M059J (cell line): ENCODE results near the gene ALKBH5. TPM values are rescaled to one million over a fixed set of nuclear protein-coding genes. Genes with fewer than 3 reads are reported as not detected.
A peak's percentile ranks its signal among the peaks of the same experiment; 100 is the strongest.

ENCODE experiments used
- DNase-seq: peaks from one replicate; pipeline ENCODE4 v3.0.0-alpha.2; 2012; ENCODE audit warnings: low read depth
- total RNA-seq: library from RNA; depleted of rRNA; stranded (reverse); fragments of >200 nt; shearing (Covaris generic); gene quantifications from 2 replicates; pipeline ENCODE4 v1.2.3, GENCODE V29; 2014

ALKBH5 gene
- total RNA-seq, 1 experiment from 2014 or later = 141 TPM

DNA sequence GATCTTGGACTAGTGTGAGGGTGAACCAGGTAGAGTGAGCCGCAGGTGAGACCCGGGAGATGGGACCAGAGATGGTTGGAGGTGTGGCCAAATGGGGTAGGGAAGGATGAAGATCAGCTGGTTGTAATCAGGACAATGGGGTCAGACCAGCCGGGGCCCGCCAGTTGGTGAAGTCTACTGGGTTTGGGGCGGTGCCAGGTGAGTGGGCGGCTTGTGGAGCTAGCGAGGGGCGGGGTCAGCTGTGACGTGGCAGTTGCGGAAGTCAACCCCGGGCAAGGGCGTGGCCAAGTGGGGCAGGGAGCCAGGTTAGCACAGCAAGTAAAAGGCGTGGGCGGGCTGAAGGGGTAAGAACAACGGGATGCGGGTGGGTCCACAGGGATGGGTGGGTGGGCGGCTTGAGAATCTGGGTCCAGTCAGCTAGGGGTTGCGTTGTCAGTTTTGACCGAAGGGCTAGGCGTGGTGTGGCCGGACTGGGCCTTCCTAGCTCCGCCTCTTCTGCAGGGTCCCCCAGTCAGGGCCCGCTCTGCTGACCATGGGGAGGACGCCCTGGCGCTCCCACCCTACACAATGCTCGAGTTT lies 25.5 kb upstream of the ALKBH5 start:
- no peak for DNase-seq

DNA sequence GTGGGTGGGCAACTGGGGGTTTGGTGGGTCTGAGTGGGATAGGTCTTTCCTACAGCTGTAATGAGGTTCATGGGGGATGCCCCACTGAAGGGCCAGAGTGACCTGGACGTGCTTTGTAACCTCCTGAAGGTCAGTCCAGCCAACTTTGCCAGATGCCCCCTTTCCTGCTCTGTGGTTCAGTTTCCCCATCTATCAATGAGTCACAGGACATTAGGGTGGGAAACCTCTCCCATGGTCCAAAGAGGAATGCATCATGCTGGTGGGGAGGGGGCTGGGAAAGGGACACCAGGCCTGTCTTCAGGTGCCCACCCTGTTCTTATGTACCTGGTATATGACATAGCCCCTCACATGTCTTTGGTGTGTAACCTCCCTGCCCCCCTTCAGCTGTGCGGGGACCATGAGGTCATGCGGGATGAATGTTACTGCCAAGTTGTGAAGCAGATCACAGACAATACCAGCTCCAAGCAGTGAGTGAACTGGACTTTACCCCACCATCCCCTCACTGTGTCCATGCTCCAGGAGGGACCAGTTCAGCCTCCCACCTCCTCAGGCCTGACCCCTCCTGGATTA lies 24.0 kb upstream of the ALKBH5 start:
- DNase-seq = no peak

DNA sequence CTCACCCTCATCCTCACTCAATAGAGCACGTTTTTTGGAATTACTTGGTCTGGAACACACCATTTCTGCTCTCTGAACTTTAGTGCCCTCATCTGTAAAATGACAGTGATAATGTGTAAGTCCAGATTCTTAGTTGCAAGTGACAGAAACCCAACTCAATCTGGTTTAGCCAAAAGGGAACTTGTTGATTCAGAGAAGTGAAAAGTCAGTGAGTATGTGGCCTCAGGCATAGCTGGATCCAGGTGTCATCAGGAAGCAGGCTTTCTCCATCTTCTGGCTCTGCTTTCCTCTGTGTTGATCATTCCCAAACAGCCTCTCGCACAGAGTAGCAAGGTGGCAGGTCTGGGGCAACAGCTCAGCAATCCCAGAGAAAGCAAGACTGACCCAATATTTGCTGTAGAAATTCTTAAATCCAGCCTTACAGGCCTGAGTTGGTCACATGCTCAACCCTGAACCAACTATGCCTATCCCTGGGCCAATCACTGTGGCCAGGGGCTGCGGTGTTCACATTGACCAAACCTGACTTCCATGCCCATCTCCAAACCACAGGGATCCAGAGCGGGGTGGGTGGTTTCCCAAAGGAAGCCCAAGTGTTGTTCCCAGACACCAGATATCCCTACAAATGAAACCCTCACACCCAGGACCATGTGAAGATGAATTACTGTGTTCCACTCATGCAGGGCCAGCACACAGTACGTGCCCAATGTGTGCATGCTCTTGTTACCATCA lies 23.3 kb upstream of the ALKBH5 start:
- DNase-seq = no peak

DNA sequence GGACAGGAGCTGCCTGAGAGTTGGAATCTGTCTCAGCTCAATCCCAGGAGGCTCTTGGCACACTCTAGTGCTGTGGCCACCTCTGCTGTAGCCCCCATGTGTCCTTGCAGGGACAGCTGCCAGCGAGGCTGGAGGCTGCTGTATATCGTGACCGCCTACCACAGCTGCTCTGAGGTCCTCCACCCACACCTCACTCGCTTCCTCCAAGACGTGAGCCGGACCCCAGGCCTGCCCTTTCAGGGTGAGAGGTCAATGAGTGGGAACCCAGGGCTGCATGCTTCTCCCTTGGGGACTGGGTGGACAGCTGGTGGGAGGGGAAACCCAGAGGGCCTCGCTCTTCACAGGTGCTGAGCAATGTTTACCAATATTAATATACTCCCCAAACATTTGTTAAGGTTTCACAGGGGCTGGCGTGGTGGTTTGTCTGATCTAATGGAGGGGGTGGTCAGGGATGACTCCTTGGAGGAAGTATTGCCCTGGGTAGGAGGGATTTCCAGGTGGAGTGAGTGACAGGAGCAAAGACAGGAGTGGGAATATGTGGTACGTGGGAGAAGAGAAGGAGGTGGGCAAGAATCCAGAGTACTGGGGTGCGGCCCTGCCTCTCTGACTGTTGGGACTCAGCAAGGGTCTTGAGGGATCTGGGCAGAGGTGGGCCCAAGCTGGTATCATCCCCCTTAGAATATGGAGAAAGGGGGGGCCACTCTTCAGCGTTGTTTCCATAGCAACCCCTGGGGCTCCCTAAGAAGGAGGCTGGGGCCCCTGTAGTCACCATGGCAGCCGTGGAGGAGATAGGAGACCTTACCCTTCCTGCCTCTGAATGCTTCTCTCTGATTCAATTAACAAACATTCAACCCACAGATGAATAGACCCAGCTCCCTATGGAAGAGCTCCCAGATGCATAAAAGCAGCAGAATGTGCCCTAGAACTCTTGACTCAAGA lies 22.2 kb upstream of the ALKBH5 start:
- no peak for DNase-seq

DNA sequence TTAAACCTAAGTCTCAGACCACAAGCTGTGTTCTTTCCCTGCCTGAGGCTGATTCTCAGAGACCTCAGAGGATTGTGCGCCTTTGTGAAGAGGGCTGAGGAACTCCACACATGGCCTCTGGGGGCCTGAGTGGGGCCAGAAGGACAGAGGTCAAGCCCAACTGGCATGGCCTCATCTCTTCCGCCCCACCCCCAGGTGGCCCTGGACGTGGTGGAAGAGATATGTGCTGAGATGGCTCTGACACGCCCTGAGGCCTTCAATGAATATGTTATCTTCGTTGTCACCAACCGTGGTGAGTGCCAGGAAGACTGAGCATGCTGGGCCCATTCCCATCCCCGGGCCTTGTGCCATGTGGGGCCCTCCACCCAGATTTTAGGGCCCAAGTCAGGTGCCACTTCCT lies 20.1 kb upstream of the ALKBH5 start:
- peak; percentile 29 for DNase-seq

DNA sequence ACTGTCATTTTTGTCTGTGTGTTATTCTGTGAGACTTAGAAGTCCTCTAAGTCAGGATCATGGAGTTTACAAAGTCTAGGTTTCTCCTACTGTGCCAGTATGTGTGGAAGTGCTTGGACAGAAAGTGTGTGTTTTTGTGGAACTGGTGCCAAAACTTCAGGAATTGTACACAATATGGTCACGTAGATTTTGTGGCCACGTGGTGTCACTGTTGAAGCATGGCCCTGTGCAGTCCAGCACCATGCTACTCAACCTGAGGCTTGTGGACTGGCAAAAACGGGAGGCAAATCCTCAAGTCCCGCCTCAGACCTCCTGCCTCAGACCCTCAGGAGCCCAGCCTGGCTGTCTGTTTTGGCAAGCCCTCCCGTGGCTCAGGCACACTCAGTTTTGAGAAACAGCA lies 16.7 kb upstream of the ALKBH5 start:
- DNase-seq = no peak

DNA sequence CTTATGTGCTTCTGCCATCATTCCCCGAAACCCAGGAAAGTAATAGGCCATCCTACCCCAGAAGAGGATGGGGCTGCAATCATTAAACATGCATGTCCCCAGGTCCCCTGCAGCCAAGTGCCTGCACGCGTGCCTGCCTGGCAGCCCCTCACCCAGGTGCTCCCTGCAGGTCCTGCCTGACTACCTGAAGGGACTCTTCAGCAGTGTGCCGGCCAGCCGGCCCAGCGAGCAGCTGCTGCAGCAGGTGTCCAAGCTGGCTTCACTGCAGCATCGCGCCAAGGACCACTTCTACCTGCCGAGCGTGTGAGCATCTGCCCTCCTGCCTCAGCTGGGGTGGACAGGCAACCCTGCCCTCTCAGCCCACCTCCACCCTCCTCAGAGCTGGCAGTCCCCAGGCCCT lies 16.2 kb upstream of the ALKBH5 start:
- no peak for DNase-seq

DNA sequence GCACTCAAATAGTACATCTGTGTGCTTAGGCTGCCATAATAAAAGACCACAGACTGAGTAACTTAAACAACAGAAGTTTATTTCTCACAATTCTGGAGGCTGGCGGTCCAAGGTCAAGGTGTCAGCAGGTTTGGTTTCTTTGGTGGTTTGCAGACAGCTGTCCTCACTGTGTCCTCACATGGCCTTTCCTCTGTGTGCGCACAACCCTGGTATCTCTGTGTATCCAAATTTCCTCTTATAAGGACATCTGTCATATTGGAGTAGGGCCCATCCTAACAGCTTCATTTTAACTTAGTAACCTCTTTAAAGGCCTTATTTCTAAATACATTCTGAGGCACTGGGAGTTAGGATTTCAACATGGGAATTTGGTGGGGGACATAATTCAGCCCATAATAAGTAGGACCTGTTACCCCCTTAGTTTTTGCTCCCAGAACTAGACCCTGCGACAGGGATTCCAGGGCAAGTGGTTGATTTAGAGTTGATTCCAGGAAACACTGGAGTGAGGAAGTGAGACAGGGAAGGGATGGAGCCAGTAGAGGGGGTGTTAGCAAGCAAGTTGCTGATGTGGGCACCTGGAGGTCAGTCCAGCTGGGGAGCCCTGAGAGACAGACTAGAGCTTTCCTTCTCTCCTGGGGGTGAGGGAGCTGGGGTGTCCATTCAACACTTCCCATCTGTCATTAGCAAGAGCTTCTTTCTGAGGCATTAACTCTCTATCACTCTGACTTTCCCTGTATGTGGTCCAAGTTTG lies 10.9 kb upstream of the ALKBH5 start:
- DNase-seq = peak; percentile 27

DNA sequence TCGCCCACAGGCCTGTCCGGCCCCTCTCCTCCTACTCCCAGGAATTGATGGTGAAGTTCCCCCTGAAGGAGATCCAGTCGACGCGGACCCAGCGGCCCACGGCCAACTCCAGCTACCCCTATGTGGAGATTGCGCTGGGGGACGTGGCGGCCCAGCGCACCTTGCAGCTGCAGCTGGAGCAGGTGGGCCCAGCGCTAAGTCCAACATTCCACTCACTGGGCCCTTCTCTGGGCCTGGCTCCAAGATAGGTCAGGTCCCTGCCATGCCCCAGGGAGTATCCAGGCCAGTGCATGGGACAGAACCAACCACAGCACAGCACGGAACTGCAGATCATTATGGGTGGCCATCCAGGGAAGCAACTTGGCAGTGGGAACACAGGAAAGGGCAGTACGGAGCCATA lies 9.9 kb upstream of the ALKBH5 start:
- no peak for DNase-seq

DNA sequence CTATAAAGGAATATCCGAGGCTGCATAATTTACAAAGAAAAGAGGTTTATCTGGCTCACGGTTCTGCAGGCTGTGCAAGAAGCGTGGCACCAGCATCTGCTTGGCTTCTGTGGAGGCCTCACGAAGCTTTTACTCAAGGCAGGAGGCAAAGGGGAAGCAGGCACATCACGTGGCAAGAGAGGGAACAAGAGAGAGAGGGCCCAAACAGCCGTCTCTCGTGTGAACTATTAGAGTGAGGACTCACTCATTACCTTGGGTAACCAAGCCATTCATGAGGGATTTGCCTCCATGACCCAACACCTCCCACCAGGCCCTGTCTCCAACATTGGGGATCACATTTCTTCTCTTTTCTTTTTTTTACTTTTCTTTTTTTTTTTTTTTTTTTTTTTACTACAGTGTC lies 7.5 kb upstream of the ALKBH5 start:
- no peak for DNase-seq

DNA sequence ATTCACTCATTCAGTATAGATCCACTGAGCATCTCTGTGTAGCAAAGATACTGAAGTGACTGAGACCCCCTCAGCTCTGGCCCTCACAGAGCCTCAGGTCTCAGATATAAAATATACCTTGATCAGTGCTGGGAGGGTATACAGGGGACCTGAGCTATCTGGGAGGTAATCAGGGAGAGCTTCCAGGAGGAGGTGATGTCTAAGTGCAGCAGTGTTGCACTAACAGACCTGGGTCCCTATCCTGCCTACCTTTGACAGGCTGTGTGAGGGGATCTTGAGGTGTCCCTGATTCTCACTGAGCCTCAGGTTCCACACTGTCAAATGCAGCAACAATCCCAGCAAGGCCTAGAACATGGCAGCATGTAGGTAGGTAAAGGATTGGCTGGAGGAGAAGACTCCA lies 6.5 kb upstream of the ALKBH5 start:
- no peak for DNase-seq

DNA sequence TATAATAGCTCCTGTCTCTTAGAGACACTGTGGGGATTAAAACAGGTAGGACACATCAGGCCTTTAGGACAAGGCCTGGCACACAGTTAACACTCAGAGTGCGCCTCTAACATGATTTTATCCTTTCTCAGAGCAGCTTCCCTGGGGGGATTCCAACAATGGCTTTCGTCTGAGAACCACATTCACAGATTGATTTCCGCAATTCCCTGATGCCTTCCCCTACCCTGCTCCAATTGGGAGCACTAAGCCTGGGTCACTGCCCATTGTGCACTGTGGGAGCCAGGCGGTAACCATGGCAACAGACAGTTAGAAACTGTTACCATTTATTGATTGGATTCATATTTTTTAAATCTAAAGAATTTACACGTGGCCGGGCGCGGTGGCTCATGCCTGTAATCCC lies 5.9 kb upstream of the ALKBH5 start:
- DNase-seq = no peak

DNA sequence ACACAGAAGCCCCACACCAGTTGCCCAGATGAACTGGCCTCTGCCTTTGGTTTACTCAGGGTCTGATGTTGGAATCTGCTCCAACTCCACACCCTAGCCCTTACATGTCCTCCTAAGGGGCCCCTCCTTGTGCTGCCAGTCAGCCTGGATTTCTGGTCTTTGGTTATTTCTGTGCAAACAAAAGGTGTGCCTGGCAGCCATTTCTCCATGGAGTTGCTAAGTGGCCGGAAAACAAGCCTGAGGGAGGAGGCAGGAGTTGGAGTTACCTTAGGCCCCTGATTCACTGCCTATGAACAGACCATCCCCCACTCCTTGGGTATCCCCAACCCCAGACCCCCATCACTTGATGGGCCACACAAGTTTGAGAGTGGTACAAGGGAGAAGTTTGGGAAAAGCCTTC lies 4.4 kb upstream of the ALKBH5 start:
- no peak for DNase-seq

DNA sequence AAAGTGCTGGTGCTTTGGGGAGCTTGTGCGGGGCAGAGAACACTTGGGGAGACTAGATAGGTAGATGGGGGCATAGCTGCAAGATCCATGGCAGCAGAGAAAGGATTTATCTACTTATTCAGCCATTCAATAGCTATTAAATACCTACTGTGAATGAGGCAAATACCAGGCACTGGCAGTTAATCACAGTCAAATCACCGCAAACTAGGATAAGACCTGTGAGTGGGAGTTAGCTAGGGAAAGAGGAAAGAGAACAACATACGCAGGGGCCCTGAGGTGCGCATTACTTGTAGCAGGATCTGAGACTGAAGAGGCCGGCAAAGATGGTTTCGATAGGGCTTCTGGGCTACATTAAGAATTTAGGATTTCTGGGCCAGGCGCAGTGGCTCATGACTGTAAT lies 3.8 kb upstream of the ALKBH5 start:
- DNase-seq = no peak

DNA sequence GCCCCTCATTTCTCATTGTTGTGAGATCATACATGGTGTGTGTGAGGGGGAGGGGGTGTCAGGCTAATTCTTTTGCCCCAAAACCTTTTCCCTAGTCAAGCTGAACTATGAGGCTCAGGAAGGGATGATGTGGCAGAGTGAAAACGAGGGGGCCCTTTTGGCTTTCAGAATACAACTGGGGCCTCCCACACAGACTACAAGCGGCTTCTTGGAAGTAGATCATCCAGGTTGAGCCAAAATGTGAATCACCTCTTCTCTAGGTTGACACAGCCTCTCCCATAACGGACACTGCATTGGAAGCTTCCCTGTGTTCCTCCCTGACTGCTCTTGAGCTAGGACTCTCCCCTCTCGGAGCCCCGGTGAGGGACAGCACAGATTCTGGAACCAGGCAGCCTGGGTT lies 2.3 kb upstream of the ALKBH5 start:
- peak; percentile 14 for DNase-seq

DNA sequence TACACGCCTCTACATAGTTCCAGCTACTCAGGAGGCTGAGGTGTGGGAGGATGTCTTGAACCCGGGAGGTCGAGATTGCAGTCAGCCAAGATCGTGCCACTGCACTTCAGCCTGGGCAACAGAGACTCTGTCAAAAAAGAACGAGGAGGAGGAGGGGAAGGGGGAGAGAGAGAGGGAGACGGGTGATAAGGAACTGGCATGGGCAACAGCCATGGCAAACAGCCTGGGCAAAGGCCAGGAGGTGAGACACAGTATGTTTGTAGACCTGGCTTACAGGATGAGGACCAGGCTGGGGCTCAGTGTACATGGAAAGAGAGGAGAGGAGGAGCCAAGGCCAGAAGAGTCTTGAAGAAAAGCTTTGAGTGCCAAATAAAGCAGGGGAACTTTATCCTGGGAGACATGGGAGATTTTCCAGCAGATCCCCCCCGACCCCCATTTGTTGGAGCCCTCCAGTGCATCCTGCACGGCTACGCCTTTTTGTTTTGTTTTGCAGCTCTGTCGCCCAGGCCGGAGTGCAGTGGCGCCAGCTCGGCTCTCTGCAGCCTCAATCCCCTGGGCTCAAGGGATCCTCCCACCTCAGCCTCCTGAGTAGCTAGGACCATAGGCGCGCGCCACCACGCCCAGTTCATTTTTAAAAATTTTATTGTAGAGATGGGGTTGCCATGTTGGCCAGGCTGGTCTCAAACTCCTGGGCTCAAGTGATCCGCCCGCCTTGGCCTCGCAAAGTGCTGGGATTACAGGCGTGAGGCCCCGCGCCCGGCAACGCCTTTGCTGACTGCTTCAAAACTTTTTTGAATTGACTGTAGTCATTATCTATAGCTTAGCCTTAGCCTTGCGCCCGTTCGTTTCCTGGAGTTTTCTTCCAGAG lies 1.3 kb upstream of the ALKBH5 start:
- peak; percentile 19 for DNase-seq

DNA sequence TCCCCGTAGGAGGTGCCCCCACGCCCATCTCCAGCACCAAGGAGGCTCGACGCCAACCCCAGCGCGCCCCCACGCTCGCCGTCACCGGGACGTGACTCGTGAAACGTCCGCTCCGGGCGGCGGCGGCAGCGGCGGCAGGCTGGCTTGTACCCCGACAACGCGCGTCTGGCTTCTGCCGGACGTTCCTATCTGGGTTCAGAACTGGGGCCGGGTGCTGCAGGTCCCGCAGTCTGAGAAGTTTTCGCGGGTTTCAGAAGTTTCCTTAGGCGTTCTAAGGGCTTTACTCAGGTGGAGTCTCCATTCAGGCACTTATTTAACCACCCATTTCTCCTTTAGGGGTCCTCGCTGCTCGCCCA lies 672 bp upstream of the ALKBH5 start:
- peak; percentile 76 for DNase-seq

DNA sequence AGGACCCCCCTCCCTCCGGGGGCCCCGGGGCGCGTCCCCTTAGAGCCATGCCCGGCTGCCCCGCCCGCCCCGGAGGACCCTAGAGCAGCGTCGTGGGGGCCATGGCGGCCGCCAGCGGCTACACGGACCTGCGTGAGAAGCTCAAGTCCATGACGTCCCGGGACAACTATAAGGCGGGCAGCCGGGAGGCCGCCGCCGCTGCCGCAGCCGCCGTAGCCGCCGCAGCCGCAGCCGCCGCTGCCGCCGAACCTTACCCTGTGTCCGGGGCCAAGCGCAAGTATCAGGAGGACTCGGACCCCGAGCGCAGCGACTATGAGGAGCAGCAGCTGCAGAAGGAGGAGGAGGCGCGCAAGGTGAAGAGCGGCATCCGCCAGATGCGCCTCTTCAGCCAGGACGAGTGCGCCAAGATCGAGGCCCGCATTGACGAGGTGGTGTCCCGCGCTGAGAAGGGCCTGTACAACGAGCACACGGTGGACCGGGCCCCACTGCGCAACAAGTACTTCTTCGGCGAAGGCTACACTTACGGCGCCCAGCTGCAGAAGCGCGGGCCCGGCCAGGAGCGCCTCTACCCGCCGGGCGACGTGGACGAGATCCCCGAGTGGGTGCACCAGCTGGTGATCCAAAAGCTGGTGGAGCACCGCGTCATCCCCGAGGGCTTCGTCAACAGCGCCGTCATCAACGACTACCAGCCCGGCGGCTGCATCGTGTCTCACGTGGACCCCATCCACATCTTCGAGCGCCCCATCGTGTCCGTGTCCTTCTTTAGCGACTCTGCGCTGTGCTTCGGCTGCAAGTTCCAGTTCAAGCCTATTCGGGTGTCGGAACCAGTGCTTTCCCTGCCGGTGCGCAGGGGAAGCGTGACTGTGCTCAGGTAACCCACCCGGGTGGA lies 759 bp downstream of the ALKBH5 start:
- peak; percentile 32 for DNase-seq

DNA sequence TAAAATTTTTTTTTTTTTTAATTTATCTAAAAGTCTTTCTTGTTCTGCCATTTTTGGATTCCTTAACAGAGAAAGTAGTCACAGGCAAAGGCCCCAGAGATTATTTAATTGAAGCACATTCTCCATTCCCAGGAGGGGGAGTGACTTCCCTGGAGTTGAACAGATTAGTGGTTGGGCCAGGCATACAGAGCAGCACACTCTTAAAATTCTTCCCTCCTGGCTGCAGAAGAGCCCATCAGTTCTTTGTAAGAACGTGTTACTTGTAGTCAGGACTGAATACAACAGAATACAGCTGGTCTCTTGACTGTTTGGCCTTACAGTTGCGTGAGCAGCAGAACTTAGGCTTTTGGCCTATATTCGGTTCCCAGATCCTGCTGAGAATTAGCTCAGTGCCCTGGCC lies 1.8 kb downstream of the ALKBH5 start:
- DNase-seq = peak; percentile 31
